HG03460 (cell line): Measurements from ENCODE around the gene XXYLT1.

ENCODE experiments used
- ATAC-seq: cut with Tn5 transposase; IDR thresholded peaks from one replicate; pipeline ENCODE4 v1.9.1; 2021; ENCODE audit not compliant: unreplicated experiment

XXYLT1 gene

GRCh38 chr3:195082811-195083210 lies 188.1 kb downstream of the XXYLT1 start:
- ATAC-seq = no peak

- ATAC-seq = no peak
Observed at GRCh38 chr3:195081242-195081963, 189.6 kb downstream of the XXYLT1 start.

- no peak for ATAC-seq
Observed at GRCh38 chr3:195080571-195081151, 190.3 kb downstream of the XXYLT1 start.

- no peak for ATAC-seq
Observed at GRCh38 chr3:195080125-195080524, 190.8 kb downstream of the XXYLT1 start.

GRCh38 chr3:195079636-195080035 lies 191.3 kb downstream of the XXYLT1 start:
- ATAC-seq = no peak

GRCh38 chr3:195078891-195079440 lies 192.0 kb downstream of the XXYLT1 start:
- ATAC-seq = no peak

- ATAC-seq = no peak
Observed at GRCh38 chr3:195077611-195078540, 193.1 kb downstream of the XXYLT1 start.

- ATAC-seq = no peak
Observed at GRCh38 chr3:195076981-195077610, 193.9 kb downstream of the XXYLT1 start.

GRCh38 chr3:195075941-195076875 lies 194.8 kb downstream of the XXYLT1 start:
- no peak for ATAC-seq

- ATAC-seq = no peak
Observed at GRCh38 chr3:195075199-195075940, 195.6 kb downstream of the XXYLT1 start.

GRCh38 chr3:195073866-195074860 lies 196.8 kb downstream of the XXYLT1 start:
- ATAC-seq = no peak

- no peak for ATAC-seq
Observed at GRCh38 chr3:195072916-195073564, 197.9 kb downstream of the XXYLT1 start.

- no peak for ATAC-seq
Observed at GRCh38 chr3:195071916-195072820, 198.8 kb downstream of the XXYLT1 start.

GRCh38 chr3:195071011-195071728 lies 199.8 kb downstream of the XXYLT1 start:
- no peak for ATAC-seq

- no peak for ATAC-seq
Observed at GRCh38 chr3:195070336-195070735, 200.6 kb downstream of the XXYLT1 start.
